NCI-H187 treated with DMSO at 0.1 percent for 48 hours (cell line): Measurements from ENCODE around the gene MTPN.

Source experiments
- DNase-seq: peaks from one replicate; lab custom pipeline; 2025; lab: John Stamatoyannopoulos, UW

The MTPN gene

GRCh38 chr7:135956393-135956792, 20.8 kb downstream of the MTPN start:
- no peak for DNase-seq

- no peak for DNase-seq
Measured at GRCh38 chr7:135950972-135951371, 26.2 kb downstream of the MTPN start.

GRCh38 chr7:135950429-135950828, 26.7 kb downstream of the MTPN start:
- no peak for DNase-seq

GRCh38 chr7:135946289-135947055, 30.7 kb downstream of the MTPN start:
- no peak for DNase-seq

GRCh38 chr7:135944753-135945152, 32.4 kb downstream of the MTPN start:
- DNase-seq: no peak

- no peak for DNase-seq
Measured at GRCh38 chr7:135943134-135943879, 33.9 kb downstream of the MTPN start.

- no peak for DNase-seq
Measured at GRCh38 chr7:135942614-135943013, 34.5 kb downstream of the MTPN start.

GRCh38 chr7:135940077-135941075, 36.8 kb downstream of the MTPN start:
- DNase-seq: no peak

GRCh38 chr7:135939261-135939812, 37.8 kb downstream of the MTPN start:
- DNase-seq: no peak

GRCh38 chr7:135938563-135938962, 38.6 kb downstream of the MTPN start:
- no peak for DNase-seq

GRCh38 chr7:135938086-135938485, 39.1 kb downstream of the MTPN start:
- no peak for DNase-seq

GRCh38 chr7:135936497-135937217, 40.5 kb downstream of the MTPN start:
- no peak for DNase-seq

- no peak for DNase-seq
Measured at GRCh38 chr7:135934651-135935050, 42.5 kb downstream of the MTPN start.

- DNase-seq: no peak
Measured at GRCh38 chr7:135933509-135934188, 43.5 kb downstream of the MTPN start.

- DNase-seq: no peak
Measured at GRCh38 chr7:135932131-135932530, 45.0 kb downstream of the MTPN start.

- no peak for DNase-seq
Measured at GRCh38 chr7:135930565-135931461, 46.3 kb downstream of the MTPN start.

- DNase-seq: no peak
Measured at GRCh38 chr7:135929722-135930141, 47.4 kb downstream of the MTPN start.

GRCh38 chr7:135929249-135929648, 47.9 kb downstream of the MTPN start:
- DNase-seq: no peak

- no peak for DNase-seq
Measured at GRCh38 chr7:135928136-135928535, 49.0 kb downstream of the MTPN start.

- no peak for DNase-seq
Measured at GRCh38 chr7:135925210-135925609, 51.9 kb downstream of the MTPN start.
